ENCODE measurements around the gene CENPU.
"Not testable (repeated sequence)": the region's sequence is repeated elsewhere in the genome, so short reads cannot be mapped to it uniquely, and the experiment has no call there.

The CENPU gene

DNA sequence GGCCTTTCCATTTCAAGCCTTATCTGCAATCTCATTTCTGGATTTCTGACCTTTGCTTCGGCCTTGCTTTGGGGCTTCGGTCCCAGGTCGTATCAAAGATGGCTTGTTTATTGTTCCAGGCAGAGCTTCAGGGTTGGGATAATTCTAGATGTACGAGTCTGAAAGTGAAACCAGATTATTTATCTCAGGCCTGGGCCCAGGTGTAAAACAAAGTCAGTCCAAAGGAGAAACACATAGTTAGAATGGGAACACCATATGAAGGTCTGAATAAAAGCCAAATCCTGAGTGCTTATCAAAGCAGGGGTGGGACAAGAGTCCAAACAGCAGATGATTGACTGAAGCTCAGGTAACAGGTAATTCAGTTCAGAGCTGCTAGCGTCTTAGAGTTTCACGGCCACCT, 67.2 kb downstream of the CENPU start:
- DNase-seq (ENCODE audit: low read depth): no peak

DNA sequence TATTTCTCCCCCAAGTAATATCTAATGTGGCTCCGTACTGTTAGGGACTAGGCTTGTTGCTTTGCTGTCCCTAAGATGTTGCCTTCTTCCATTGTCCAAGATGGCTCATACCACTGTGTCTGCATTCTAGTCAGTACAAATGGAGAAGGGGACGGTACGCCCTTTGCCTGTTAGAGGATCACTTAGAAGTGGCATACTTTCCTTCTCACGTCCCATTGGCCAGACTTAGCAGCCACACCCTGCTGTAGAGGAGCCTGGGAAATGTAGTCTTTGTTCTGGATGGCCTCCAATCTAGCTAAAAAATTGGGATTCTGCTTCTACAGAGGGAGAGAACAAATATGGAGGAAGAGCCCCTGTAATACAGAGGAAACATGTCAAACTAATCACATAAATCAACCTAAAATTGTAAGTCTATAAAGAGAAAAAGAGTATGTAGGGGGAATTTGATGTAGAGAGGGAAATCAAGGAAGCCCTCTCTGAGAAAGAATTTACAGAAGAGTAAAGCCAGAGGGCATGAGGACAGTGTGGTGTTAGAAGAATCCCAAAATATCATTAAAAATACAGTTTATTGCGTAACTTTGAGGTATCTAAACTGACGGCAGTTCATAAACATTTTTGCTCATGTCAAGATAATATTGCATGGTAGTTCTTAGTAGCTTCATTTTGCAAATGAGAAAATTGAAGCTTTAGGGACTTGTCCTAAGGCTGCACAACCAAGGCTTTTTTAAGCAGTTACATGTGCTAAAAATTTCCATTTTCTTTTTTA, 69.3 kb downstream of the CENPU start:
- no peak for DNase-seq (ENCODE audit: low read depth)

- no peak for DNase-seq (ENCODE audit: low read depth)
These were observed 71.7 kb downstream of the CENPU start for GRCh38 chr4:184662236-184662635.

DNA sequence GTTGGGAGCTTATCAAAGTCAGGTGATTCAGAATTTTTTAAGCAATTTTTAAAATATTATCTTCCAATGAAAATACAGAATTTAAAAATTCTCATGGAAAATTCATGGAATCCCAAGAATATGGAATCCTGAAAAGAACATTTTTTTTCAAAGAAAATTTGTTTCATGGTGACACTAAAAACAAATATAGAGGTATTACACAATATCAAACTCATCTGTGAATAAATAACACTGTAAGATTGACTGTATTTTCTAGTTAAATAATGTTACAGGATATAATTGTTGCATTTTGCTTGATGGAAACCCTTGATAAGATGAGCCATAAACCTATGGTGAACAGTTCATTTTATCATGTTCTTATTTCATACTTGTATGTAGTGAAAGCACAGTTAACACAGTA, 72.9 kb downstream of the CENPU start:
- DNase-seq (ENCODE audit: low read depth): no peak

DNA sequence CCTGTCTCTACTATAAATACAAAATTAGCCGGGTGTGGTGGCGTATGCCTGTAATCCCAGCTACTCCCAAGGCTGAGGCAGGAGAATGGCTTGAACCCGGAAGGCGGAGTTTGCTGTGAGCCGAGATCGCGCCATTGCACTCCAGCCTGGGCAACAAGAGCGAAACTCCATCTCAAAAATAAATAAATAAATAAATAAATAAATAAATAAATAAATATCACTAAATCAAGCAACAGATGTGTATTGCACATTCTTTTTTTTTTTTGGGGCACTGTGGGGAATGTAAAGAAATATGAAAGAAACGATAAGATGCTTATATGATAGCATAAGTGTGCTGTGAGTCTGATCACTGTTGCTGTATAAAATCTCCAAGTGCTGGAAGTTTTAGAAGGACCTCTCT, 76.1 kb downstream of the CENPU start:
- not testable (repeated sequence) for DNase-seq (ENCODE audit: low read depth)

GRCh38 chr4:184657144-184657543, 76.8 kb downstream of the CENPU start:
- DNase-seq (ENCODE audit: low read depth): no peak

DNA sequence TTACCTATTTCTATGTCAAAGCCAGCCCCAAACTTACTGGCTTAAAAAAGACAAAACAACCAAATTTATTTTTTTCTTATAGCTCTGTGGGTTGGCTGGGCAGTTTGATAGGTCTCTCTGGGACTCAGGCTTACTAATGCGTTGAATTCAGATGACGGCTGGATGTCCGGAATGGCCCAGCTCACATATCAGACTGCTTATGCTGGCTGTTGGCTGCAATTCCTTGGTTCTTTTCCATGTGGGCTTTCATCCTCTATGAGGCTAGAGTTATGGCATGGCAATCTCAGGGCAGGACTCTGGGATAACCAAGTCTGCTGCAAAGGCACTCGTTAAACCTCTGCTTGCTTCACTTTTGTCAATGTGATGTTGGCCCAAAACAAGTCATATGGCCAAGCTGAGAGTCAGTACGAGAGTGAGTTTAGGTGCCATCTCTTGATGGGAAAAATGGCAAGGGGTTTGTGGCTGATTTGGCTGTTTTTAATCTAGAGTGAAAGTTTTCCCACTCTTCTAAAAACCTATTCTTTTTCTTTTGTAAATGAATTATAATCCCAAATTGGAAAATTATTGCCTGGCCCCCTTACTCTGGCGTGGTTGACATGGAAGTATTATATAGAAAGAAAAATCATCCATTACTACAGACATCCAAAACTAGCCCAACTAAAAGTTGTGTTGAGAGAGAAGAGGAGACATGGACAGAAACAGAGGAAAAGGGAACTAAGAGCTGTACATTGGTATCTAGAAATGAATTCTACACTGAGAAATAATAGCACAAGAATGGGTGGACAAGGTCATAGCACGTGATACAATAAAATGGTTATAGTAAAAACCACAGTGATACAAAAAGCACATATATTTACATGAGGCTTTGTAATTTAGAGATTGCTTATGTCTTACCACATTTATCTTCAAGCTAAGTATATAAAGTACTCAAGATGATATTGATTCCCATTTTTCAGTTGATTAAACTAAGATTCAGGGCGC, 77.7 kb downstream of the CENPU start:
- DNase-seq (ENCODE audit: low read depth): no peak

GRCh38 chr4:184653650-184654049, 80.2 kb downstream of the CENPU start:
- DNase-seq (ENCODE audit: low read depth): no peak

DNA sequence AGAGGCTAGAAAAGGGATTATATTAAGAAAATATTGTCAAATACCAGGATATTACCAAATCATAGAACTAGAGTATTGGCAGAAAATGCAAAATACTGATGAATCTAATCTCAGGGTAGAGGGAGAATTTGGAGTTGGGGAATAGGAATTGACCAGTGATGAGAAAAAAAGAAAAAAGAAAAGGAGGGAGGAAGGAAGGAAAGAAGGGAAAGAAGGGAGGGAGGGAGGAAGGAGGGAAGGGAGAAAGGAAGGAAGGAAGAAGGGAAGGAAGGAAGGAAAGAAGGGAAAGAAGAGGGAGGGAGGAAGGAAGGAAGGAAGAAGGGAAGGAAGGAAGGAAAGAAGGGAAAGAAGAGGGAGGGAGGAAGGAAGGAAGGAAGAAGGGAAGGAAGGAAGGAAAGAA, 81.2 kb downstream of the CENPU start:
- not testable (repeated sequence) for DNase-seq (ENCODE audit: low read depth)

DNA sequence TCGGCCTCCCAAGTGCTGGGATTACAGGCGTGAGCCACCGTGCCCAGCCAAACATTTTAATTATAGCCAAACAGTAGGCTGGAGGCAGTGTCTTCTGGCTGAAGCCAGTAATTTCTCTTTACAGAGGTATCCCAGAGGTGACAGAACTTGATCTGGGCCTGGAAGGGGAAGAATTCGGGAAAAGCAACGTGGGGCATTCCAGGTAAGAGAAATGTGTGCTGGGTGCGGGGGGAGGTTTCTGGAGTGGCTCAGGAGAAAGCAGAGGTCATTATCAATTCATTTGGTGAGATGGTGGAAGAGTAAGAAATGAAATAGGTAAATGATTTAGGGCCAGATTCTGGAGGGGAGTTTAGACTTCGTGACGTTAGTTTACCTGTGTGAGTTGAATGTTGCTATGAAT, 82.0 kb downstream of the CENPU start:
- no peak for DNase-seq (ENCODE audit: low read depth)

GRCh38 chr4:184649971-184650855, 83.7 kb downstream of the CENPU start:
- DNase-seq (ENCODE audit: low read depth): no peak

DNA sequence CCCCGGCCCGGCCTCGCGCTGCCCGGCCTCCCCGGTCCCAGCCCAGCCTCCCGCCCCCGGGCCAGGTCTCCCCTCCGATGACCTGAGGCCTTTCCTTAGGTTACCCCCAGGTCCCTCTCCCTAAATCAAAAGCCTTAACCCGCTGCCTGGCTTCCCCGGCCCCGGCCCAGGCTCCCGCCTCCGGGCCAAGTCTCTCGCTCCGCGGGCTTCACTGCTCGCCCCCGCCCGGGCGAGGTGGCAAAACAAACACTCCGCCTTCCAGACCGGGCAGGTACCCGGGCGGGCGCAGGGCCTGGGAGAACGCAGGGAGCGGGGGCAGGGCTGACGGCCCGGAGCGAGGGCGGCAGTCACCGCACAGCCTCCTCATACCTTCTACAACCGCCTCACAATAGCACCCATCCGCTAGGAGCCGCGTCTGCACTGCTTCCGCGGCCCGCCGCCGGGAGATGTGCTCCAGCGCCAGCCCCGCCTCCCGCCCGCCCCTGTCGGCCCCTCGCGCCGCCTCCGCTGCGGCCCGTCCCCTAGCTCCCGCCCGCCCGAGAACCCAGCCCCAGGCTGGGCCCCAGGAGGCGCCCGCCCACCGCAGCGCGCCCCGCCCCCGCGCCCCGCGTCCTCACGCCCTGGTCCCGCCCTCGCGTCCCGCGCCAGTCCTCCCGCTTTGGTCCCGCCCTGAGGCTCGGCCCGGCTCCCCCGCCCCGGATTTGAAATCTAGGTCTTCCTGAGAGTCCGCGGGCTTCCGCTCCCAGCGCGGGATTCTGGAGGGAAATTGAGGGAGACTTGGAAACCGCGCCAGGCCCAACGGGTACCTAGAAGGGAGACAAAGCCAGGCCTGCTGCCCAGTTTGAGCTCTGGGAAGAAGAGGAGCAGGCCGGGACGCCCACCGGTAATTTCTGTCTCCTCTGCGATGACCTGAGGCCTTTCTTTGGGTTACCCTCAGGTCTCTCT, 84.6 kb downstream of the CENPU start, which contains the start of the genes CASP3 and PRIMPOL:
Gene CASP3, minus strand, starts transcription at position 422 of the 945 bp plus-strand sequence. CDS start 10,994 bp downstream, outside the sequence.
Gene PRIMPOL, plus strand, starts transcription at position 713 of the 945 bp plus-strand sequence. CDS start 7,403 bp downstream, outside the sequence.
- peak; percentile 97 for DNase-seq (ENCODE audit: low read depth)

DNA sequence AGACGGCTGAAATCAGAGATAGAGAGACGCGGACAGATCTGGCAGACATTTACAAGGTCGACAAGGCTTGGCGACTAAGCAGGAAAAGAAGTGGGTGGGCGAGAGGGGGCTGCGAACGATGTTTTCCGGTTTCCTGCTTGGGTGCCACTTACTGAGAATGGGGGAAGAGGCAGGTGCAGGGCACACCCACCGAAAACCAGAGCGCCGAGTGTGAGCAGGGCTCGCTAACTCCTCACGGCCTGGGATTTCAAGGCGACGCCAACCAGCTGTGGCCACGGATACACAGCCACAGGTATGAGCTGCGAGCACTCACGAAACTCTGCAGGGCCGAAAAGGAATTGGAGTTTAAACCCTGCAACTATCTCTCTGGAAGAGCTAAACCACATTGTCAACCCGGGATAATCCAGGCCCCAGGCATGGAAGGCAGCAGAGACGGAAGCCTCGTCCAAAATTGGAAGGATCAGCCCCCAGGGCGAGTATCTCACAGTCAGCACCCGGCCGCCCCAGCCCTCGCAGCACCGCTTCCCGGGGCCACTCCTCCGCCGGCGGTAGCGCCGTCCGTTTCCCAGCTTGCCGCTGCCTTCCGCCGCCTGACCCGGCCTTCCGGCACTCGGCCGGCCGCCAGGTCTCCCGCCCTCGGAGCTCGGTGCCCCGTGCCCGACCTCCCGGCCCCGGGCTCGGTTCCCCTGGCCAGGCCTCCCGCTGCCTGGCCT, 85.4 kb downstream of the CENPU start:
- DNase-seq (ENCODE audit: low read depth): peak; percentile 33

- no peak for DNase-seq (ENCODE audit: low read depth)
These were observed 85.9 kb downstream of the CENPU start for GRCh38 chr4:184648054-184648312.

- DNase-seq (ENCODE audit: low read depth): no peak
These were observed 86.4 kb downstream of the CENPU start for GRCh38 chr4:184647266-184648053.

DNA sequence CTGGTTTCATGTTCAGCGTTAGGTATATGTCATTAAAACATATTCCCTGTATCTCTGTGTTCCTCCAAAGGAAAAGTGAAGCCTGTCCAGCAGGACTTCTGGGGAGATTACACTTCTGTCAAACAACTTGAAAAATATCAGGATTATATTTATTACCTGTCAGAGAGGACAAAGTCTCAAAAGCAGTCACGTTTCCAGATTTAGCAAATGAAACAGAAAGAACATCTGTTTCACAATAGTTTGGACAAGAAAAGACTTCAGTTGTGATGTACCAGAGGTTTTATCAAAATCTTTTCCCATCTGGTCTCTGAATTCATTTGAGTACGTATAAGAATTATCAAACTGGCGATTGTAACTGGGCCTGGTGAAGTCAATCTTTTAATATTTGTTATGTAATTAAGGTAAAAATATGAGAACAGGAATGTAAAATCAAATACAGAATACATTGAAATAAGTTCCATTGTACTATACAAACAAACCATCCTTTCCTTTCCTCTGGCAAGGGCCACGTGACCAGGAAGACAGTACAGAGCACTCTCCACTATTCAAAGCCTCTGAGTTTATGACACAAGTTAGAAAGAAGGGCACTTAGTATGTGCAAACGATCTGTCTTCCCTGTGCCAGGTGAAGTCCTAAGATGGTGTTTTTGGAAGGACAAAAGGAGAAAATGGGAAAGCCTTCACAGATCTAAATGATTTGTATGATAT, 87.8 kb downstream of the CENPU start:
- DNase-seq (ENCODE audit: low read depth): no peak

- DNase-seq (ENCODE audit: low read depth): no peak
These were observed 89.2 kb downstream of the CENPU start for GRCh38 chr4:184644553-184645307.
